Stimulated activated naive CD8-positive, alpha-beta T cell treated with anti-CD3 and anti-CD28 coated beads, Interleukin-15, Interleukin-2, amounts not matched to agents 100 U/mL and 50 U/mL, for 24 hours (primary cell): Measurements from ENCODE around the gene TSC22D2.

Source experiments
- ATAC-seq: fragments of 150-1000 bp; cut with Tn5 transposase; one replicate; pipeline ENCODE4 v1.10.0; 2021
- DNase-seq: peaks from one replicate; pipeline ENCODE4 v3.0.0; 2021

TSC22D2 gene

DNA sequence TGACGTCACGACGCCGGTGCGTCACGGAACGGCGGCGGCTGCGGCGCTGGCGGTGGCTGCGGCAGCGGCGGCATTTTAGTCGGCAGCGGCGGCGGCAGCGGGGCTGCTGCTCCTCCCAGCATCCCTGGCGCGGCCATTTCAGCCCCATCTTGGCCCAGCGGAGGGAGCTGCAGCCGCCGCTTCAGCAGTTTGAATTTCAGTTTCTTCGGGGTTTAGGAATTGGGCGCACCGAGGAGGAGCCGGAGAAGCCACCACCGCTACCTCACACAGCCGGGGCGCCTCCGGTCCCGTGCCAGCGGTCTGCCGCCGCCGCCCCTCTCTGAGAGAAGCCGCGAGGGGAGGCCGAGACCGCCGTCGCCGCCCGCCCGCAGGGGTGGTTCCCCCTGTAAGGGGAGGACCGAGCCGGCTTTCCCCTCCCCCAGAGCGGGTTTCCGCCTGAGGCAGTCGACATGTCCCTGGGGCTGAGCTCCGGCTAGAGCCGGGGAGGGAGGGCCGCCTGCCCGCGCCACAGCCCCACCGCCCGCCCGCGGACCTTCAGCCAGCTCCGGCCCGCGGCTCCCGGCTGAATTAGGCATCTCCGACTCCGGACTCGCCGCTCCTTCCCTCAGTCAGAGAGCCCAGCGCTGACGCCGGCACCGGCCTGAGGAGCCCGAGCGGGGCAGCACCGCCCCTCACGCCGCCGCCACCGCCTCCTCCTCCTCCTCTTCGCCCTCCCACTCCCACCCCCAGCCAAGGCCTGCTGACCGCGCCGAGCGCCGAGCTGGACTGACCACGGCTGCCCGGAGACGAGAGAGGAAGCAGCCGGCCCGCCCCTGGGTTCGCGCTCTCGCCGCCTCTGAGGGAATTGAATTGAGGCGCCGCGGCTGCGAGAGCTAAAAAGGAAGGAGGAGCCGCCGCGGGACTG lies at the start of gene TSC22D2:
TSC22D2 (plus strand) TSS at position 78 of the 904 bp plus-strand sequence. CDS start 1,053 bp downstream, outside the sequence.
- ATAC-seq (peak; percentile 76), DNase-seq (peak; percentile 97)

- ATAC-seq (no peak), DNase-seq (no peak)
These were observed 48.7 kb upstream of the TSC22D2 start for GRCh38 chr3:150359381-150359780.

DNA sequence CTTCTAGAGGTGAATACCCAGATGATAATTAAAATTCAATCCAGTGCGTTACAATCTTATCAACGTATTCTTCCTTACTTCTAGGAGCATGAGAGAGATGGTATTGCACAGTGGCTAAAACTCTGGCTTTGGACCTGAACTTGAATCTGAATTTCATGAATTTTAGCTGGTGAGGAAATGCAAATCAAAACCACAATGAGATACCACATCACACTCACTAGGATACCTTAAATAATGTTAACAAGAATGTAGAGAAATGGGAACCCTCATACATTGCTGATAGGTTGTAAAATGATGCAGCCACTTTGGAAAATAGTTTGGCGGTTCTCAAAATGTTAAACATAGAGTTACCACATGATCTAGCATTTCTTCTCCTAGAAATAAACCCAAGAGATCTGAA lies 47.1 kb upstream of the TSC22D2 start:
- DNase-seq, result no peak
- ATAC-seq, result no peak

GRCh38 chr3:150362515-150363302 lies 45.4 kb upstream of the TSC22D2 start:
- ATAC-seq (no peak), DNase-seq (no peak)

DNA sequence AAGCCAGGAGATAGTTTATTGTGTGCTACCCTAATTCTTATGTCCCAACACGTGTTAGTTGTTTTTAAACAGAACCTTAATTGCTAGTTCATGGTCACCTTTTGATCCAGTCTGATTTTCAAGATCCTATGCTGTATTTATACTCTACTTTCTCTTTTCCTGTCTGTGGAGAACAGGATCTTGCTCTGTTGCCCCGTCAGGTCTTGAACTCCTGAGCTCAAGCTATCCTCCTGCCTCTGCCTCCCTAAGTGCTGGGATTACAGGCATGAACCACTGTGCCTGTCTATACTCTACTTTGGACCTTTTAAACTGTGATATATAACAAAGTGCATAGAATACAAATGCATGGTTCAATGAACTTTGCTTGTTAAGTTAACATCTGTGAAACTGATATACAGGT lies 44.7 kb upstream of the TSC22D2 start:
- ATAC-seq, result no peak
- no peak for DNase-seq

GRCh38 chr3:150365132-150365604 lies 42.9 kb upstream of the TSC22D2 start:
- DNase-seq, result no peak
- no peak for ATAC-seq

DNA sequence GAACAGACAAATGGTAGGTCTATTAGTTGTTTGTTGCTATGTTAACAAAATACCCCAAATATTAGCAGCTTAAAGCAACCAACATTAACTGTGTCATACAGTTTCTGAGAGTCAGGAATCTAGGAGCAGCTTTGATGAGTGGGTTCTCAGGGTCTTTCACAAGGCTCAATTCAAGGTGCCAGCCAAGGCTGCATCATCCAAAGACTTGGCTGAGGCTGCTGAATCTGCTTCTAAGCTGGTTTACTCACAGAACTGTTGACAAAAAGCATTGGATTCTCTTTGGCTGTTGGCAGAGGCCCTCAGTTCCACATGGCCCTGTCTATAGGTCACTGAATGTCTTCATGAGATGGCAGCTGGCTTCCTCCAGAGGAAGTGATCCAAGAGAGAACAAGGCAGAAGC lies 40.3 kb upstream of the TSC22D2 start:
- DNase-seq, result no peak
- no peak for ATAC-seq

DNA sequence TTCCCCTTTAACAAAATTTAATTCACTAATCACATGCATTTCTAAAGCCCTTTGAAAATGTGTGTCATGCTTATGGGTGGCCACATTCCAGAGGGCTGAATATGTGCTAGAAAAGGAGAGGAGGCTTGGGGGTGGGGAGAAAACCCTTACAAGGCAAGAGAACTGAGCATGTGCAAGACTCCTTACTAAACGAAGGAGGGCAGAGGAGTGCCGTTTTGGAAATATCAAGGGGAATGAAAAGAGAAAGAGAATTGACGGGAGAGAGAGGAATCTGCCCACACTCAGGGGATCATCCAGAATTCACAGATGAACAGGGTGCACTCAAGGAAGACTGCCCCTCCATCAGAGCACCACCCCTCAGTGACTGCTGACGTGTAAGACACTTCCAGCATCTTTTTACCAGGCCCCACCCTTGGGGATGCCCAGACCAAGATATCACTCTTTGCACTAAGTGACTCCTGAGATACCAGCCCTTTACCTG lies 37.9 kb upstream of the TSC22D2 start:
- ATAC-seq (no peak), DNase-seq (no peak)

GRCh38 chr3:150370999-150371398 lies 37.1 kb upstream of the TSC22D2 start:
- no peak for ATAC-seq

GRCh38 chr3:150371741-150372254 lies 36.3 kb upstream of the TSC22D2 start:
- ATAC-seq, result no peak

More at GRCh38 chr3:150370999-150371398, 37.1 kb upstream of the TSC22D2 start:
- DNase-seq, result no peak

DNA sequence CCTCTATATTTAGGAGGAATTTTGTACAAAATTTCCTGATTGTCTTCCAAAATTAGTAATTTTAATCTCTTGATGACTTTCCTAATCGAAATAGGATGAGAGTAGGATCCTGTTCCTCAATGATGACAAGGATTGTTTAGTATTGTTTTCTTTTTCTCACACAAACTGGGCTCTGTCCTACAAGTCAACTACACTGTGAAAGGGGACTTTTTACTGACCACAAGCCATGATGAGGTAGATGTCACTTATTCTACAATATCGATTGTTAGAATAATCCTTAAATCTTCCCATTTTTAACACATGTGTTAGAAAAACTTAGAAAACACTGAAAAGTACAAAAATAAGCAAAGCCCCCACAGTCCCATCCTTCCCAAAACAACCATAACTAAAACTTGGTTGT lies 35.8 kb upstream of the TSC22D2 start:
- DNase-seq (no peak), ATAC-seq (no peak)

More at GRCh38 chr3:150371741-150372254, 36.3 kb upstream of the TSC22D2 start:
- DNase-seq, result no peak

- DNase-seq (no peak), ATAC-seq (no peak)
These were observed 35.4 kb upstream of the TSC22D2 start for GRCh38 chr3:150372722-150373121.

DNA sequence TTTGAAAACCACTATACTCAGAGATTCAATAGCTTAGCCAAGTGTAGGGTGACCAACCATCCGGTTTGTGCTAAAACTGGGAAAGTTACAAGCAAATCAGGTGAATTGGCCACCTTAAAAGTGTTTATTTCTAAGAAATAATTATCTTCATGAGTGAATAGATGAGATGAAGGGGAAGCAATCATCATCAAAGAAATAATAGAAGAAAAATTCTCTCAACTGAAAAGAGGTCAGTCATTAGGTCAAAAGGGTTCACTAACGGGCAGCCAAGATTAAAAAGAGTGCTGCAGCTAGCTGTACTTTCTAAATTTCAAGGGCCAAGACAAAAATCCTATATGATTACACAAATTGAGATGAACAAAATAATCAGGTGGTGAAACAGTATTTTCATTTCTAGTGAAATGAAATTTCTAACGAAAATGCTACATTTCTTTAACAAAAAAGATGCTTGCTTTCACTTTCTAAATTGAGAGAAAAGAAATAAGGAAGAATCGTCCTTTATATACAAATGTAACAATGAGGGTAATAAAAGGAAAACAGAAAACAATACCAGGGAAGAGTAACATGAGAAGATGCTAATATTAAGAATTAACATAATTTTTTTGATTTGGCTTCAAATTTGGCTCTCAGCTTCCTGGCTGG lies 34.7 kb upstream of the TSC22D2 start:
- ATAC-seq (no peak), DNase-seq (no peak)

DNA sequence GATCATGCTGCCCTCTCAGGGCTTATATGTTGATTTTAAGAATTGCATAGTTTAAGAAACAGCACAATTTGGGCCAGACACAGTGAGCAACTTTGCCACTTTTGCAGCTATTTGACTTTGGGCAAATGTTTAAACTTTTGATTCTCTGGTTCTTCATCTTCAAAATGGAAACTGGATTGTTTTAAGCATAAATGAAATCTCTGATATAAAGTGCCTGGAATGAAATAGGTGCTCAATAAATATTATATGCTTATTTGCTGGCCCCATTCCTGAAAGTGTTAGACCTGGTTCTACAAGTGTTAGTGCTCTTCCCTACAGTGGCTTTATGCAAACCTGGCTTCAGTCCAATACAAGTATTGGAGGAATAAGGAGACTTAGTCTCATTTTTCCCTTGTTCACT lies 33.1 kb upstream of the TSC22D2 start:
- no peak for ATAC-seq
- DNase-seq, result no peak

- DNase-seq, result no peak
These were observed 31.9 kb upstream of the TSC22D2 start for GRCh38 chr3:150376001-150376848.

DNA sequence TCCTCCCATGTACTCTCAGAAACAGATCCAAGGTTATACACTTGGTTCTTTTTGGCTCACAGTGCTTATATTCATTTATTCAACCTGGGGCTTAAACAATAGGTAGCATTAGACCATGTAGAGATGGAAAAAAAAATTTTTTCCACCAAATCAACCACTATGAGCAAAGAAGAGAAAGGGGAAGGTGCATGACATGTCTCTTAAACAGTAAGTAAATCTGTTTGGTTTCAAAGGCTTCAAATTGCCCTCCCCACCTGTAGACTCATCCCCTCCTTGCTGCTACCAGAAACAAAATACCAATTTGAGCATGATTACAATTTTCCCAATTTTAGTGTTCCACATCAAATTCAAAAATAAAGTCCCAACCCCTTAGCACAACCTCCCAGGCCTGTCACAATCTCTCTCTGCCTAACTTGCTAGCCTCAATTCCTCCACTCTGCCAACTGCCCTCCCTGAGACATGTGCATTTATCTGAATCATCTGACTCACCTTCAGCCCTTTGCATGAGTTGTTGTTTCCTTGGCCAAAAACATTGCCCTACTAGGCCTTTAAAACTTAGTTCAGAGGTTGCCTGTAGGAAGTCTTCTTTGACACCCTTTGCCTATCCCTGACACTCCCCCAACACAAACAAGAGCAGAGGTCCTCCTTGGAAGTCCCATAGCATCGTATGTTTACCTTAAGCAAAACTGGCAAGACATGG lies 30.3 kb upstream of the TSC22D2 start:
- peak; percentile 65 for ATAC-seq
- no peak for DNase-seq

More at GRCh38 chr3:150376001-150376848, 31.9 kb upstream of the TSC22D2 start:
- ATAC-seq, result no peak

DNA sequence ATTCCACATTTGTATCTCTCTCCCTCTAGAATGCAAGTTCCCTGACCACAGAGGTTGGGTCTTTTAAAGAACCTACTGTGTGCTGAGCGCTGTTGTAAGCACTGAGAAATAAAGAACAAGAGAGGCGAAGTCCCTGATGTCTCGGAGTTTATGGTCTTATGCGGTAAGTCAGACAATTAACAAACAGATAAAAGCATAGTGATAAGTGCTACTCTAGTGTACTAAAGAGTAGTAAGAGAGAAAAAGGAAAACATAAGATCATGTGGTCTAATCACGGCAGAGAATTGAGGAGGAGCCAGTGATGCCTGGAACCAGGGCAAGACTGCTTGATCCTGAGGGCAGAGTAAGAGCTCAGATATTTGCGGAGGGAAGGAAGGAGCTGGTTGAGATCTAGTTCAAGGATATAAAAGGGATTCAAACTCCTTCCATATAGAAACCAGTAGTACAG lies 29.8 kb upstream of the TSC22D2 start:
- ATAC-seq, result no peak
- DNase-seq, result no peak

GRCh38 chr3:150379469-150379868 lies 28.6 kb upstream of the TSC22D2 start:
- DNase-seq (no peak), ATAC-seq (no peak)

GRCh38 chr3:150384296-150385212 lies 23.5 kb upstream of the TSC22D2 start:
- ATAC-seq, result peak; percentile 94
- DNase-seq, result peak; percentile 65
